Neural cell (in vitro differentiated cells): ENCODE measurements around the gene SDK2. TPM values are rescaled to one million over a fixed set of nuclear protein-coding genes. Genes with fewer than 3 reads are reported as not detected.

Experiments
- H2AFZ ChIP-seq: fragments of 200-600, 300-800 bp; sonication (generic), shearing (Covaris generic); 2 replicates; pipeline ENCODE4 v1.6.0; 2014; ENCODE audit warnings: low read depth, mild to moderate bottlenecking, antibody characterized with exemption, low read length, moderate library complexity
- H3F3A ChIP-seq: fragments of 200-600 bp; shearing (Covaris generic); 2 replicates; pipeline ENCODE4 v1.6.1; 2016; ENCODE audit warnings: mild to moderate bottlenecking, moderate library complexity, mixed read lengths, antibody characterized with exemption, low read length; ENCODE audit not compliant: insufficient read depth, poor library complexity, severe bottlenecking
- H3K27ac ChIP-seq: fragments of 200-600, 300-800 bp; sonication (generic), shearing (Covaris generic); 2 replicates; pipeline ENCODE4 v1.5.1; 2014; ENCODE audit warnings: mild to moderate bottlenecking, low read length, moderate library complexity
- H3K27me3 ChIP-seq: fragments of 300-800, 200-600 bp; sonication (generic), shearing (Covaris generic); 2 replicates; pipeline ENCODE4 v1.6.0; 2014; ENCODE audit warnings: mild to moderate bottlenecking, low read depth, low read length, moderate library complexity; ENCODE audit not compliant: insufficient read depth
- H3K36me3 ChIP-seq: fragments of 300-800, 200-600 bp; sonication (generic), shearing (Covaris generic); 2 replicates; pipeline ENCODE4 v1.5.1; 2014; ENCODE audit warnings: mild to moderate bottlenecking, antibody characterized with exemption, low read length, moderate library complexity; ENCODE audit not compliant: insufficient read depth
- H3K4me2 ChIP-seq: fragments of 300-800, 200-600 bp; sonication (generic), shearing (Covaris generic); 2 replicates; pipeline ENCODE4 v1.6.0; 2014; ENCODE audit warnings: mild to moderate bottlenecking, low read length
- H3K4me3 ChIP-seq: fragments of 300-800, 200-600 bp; sonication (generic), shearing (Covaris generic); 2 replicates; pipeline ENCODE4 v1.5.1; 2014; ENCODE audit warnings: mild to moderate bottlenecking, low read length, moderate library complexity
- H3K79me2 ChIP-seq: fragments of 200-600 bp; shearing (Covaris generic); replicated peaks from 2 replicates; pipeline ENCODE4 v1.6.0; 2014; ENCODE audit warnings: mild to moderate bottlenecking, low read length, moderate library complexity; ENCODE audit not compliant: insufficient read depth
- H3K9ac ChIP-seq: fragments of 300-800, 200-600 bp; sonication (generic), shearing (Covaris generic); 2 replicates; pipeline ENCODE4 v1.6.1; 2016; ENCODE audit warnings: mild to moderate bottlenecking, low read length, mixed read lengths
- H3K9me2 ChIP-seq: fragments of 200-600 bp; shearing (Covaris generic); 2 replicates; pipeline ENCODE4 v1.6.1; 2016; ENCODE audit warnings: mild to moderate bottlenecking, low read length, mixed read lengths; ENCODE audit not compliant: insufficient read depth
- H3K9me3 ChIP-seq: fragments of 200-600, 300-800 bp; sonication (generic), shearing (Covaris generic); 2 replicates; pipeline ENCODE4 v1.6.1; 2016; ENCODE audit warnings: mild to moderate bottlenecking, mixed run types, low read length, moderate library complexity, mixed read lengths
- H4K20me1 ChIP-seq: fragments of 200-600 bp; shearing (Covaris generic); 2 replicates; pipeline ENCODE4 v1.6.1; 2016; ENCODE audit warnings: mild to moderate bottlenecking, mixed run types; ENCODE audit not compliant: insufficient read depth
- EP300 ChIP-seq: fragments of 450-650 bp; conservative IDR thresholded peaks from 2 replicates; pipeline ENCODE4 v1.6.1; 2014; ENCODE audit warnings: antibody characterized with exemption, mild to moderate bottlenecking, moderate library complexity; ENCODE audit not compliant: poor library complexity, severe bottlenecking
- EZH2 ChIP-seq: fragments of 200-600, 300-800 bp; shearing (Covaris generic), sonication (generic); IDR thresholded peaks from 2 replicates; pipeline ENCODE4 v1.6.1; 2014; ENCODE audit warnings: antibody characterized with exemption, low read length, borderline replicate concordance, mild to moderate bottlenecking; ENCODE audit not compliant: insufficient read depth, poor library complexity, severe bottlenecking
- MXI1 ChIP-seq: fragments of 450-650 bp; conservative IDR thresholded peaks from 2 replicates; pipeline ENCODE4 v1.6.1; 2014; ENCODE audit warnings: antibody characterized with exemption, mild to moderate bottlenecking; ENCODE audit not compliant: poor library complexity, severe bottlenecking
- POLR2AphosphoS5 ChIP-seq: IDR thresholded peaks from 2 replicates; pipeline ENCODE4 v1.6.1; 2012
- RAD21 ChIP-seq: fragments of 450-650 bp; conservative IDR thresholded peaks from 2 replicates; pipeline ENCODE4 v1.6.1; 2014; ENCODE audit warnings: antibody characterized with exemption, mild to moderate bottlenecking, moderate library complexity
- SMC3 ChIP-seq: fragments of 450-650 bp; conservative IDR thresholded peaks from 2 replicates; pipeline ENCODE4 v1.6.1; 2014; ENCODE audit warnings: antibody characterized with exemption, mild to moderate bottlenecking, moderate library complexity; ENCODE audit not compliant: poor library complexity
- TAF1 ChIP-seq: IDR thresholded peaks from 2 replicates; pipeline ENCODE4 v1.6.1; 2012; ENCODE audit warnings: low read depth
- polyA plus RNA-seq: library from polyadenylated mRNA; depleted of rRNA; stranded (reverse); fragments of >200 nt; gene quantifications from 2 replicates; pipeline ENCODE4 v1.2.3, GENCODE V29; 2014
- TF ChIP-seq, protein P1 (sequence below): IDR thresholded peaks from 2 replicates; pipeline ENCODE4 v1.6.1; 2012; ENCODE audit warnings: borderline replicate concordance
- TF ChIP-seq, protein P2 (sequence below): fragments of 450-650 bp; IDR thresholded peaks from 2 replicates; pipeline ENCODE4 v1.5.1; 2014; ENCODE audit warnings: antibody characterized with exemption, mild to moderate bottlenecking, moderate library complexity; ENCODE audit not compliant: poor library complexity, severe bottlenecking

SDK2 gene
- polyA plus RNA-seq, 1 donor from 2014 or later: 0.73 TPM

DNA sequence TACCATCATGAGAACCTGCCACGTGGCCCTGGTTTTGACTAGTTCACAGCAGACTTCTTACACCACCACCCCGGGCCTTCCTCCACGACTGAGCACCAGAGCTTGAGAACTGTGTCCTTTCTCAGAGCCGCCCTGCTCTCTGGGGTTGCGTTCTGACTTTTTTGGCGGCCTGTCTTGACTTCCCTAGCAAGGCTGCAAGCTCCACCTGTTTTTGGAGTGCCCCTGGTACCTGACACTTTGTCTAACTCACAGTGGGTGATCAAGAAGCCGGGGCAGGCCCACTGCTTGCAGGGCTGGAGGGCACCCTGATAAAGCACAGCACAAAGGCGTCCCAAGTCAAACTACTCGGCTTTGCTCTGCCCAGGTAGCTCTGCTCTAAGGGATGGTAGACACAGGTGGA, 154.3 kb downstream of the SDK2 start:
- Histone ChIP-seq H3K9me2 (no peaks in the 10 kb centered on the region), H3F3A (no peaks in the 10 kb centered on the region), H3K4me3 (no peak overlapping the region), H3K27ac (no peak overlapping the region), H3K79me2 (no peaks in the 10 kb centered on the region), H3K9me3 (peaks cover 4% of the 10 kb centered on the region), H3K4me2 (no peak overlapping the region), H3K36me3 (no peaks in the 10 kb centered on the region), H4K20me1 (no peaks in the 10 kb centered on the region), H3K27me3 (no peaks in the 10 kb centered on the region), H3K9ac (no peak overlapping the region), H2AFZ (no peak overlapping the region)
- TF ChIP-seq EZH2: no peak
- no peak for TF ChIP-seq EP300
- TF ChIP-seq SMC3: no peak
- no peak for TF ChIP-seq POLR2AphosphoS5
- no peak for TF ChIP-seq RAD21
- TF ChIP-seq, protein P1, sequence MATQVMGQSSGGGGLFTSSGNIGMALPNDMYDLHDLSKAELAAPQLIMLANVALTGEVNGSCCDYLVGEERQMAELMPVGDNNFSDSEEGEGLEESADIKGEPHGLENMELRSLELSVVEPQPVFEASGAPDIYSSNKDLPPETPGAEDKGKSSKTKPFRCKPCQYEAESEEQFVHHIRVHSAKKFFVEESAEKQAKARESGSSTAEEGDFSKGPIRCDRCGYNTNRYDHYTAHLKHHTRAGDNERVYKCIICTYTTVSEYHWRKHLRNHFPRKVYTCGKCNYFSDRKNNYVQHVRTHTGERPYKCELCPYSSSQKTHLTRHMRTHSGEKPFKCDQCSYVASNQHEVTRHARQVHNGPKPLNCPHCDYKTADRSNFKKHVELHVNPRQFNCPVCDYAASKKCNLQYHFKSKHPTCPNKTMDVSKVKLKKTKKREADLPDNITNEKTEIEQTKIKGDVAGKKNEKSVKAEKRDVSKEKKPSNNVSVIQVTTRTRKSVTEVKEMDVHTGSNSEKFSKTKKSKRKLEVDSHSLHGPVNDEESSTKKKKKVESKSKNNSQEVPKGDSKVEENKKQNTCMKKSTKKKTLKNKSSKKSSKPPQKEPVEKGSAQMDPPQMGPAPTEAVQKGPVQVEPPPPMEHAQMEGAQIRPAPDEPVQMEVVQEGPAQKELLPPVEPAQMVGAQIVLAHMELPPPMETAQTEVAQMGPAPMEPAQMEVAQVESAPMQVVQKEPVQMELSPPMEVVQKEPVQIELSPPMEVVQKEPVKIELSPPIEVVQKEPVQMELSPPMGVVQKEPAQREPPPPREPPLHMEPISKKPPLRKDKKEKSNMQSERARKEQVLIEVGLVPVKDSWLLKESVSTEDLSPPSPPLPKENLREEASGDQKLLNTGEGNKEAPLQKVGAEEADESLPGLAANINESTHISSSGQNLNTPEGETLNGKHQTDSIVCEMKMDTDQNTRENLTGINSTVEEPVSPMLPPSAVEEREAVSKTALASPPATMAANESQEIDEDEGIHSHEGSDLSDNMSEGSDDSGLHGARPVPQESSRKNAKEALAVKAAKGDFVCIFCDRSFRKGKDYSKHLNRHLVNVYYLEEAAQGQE: no peak
- no peak for TF ChIP-seq MXI1
- TF ChIP-seq, protein P2, sequence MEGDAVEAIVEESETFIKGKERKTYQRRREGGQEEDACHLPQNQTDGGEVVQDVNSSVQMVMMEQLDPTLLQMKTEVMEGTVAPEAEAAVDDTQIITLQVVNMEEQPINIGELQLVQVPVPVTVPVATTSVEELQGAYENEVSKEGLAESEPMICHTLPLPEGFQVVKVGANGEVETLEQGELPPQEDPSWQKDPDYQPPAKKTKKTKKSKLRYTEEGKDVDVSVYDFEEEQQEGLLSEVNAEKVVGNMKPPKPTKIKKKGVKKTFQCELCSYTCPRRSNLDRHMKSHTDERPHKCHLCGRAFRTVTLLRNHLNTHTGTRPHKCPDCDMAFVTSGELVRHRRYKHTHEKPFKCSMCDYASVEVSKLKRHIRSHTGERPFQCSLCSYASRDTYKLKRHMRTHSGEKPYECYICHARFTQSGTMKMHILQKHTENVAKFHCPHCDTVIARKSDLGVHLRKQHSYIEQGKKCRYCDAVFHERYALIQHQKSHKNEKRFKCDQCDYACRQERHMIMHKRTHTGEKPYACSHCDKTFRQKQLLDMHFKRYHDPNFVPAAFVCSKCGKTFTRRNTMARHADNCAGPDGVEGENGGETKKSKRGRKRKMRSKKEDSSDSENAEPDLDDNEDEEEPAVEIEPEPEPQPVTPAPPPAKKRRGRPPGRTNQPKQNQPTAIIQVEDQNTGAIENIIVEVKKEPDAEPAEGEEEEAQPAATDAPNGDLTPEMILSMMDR: no peak
- TF ChIP-seq TAF1: no peak

DNA sequence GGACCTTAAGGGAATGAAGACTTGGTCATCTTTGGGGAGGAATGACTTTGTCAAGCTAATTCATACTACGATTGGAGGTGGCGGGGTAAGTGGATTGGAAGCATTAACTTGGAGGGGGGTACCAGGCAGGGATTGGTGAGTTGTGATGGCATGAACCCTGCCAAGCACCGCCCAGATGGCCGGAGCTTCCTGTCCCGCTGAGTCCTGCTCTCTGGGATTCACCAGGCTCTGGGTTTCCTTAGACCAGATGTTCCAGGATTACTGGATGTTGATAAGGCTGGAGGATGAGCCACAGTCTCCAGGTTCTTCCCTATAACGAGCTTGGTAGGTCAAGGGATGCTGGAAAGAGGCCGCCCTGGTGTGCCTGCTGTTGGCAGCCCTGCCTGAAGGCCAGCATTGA, 154.9 kb downstream of the SDK2 start:
- Histone ChIP-seq H3K4me2 (no peak overlapping the region), H3K4me3 (no peak overlapping the region), H3K9ac (no peak overlapping the region), H3K9me2 (no peaks in the 10 kb centered on the region), H3K9me3 (peaks cover 8% of the 10 kb centered on the region), H3K27ac (no peak overlapping the region), H3K79me2 (no peaks in the 10 kb centered on the region), H3F3A (no peaks in the 10 kb centered on the region), H2AFZ (no peak overlapping the region), H3K36me3 (no peaks in the 10 kb centered on the region), H4K20me1 (no peaks in the 10 kb centered on the region), H3K27me3 (no peaks in the 10 kb centered on the region)
- TF ChIP-seq TAF1: no peak
- TF ChIP-seq, protein P2: no peak
- no peak for TF ChIP-seq EZH2
- TF ChIP-seq SMC3: no peak
